Panc1 (cell line): Measurements from ENCODE around the gene MGRN1.

ENCODE experiments used
- CTCF ChIP-seq: fragments of 450-650 bp; IDR thresholded peaks from 2 replicates; pipeline ENCODE4 v1.5.1; 2017; ENCODE audit warnings: mild to moderate bottlenecking
- POLR2AphosphoS5 ChIP-seq: IDR thresholded peaks from 2 replicates; pipeline ENCODE4 v1.6.1; 2012; ENCODE audit warnings: mild to moderate bottlenecking, low read depth, low read length, moderate library complexity
- REST ChIP-seq, 2 experiments: IDR thresholded peaks; 2 replicates each; pipeline ENCODE4 v1.6.1; 2011 to 2012; ENCODE audit warnings: low read depth in 2 of 2, control low read depth in 1 of 2, low read length in 1 of 2, mild to moderate bottlenecking in 1 of 2, moderate library complexity in 1 of 2; ENCODE audit not compliant: insufficient read depth in 1 of 2
- SIN3A ChIP-seq: IDR thresholded peaks from 2 replicates; pipeline ENCODE4 v1.6.1; 2012; ENCODE audit warnings: low read depth, mild to moderate bottlenecking, low read length, moderate library complexity, borderline replicate concordance; ENCODE audit not compliant: insufficient read depth

DNA sequence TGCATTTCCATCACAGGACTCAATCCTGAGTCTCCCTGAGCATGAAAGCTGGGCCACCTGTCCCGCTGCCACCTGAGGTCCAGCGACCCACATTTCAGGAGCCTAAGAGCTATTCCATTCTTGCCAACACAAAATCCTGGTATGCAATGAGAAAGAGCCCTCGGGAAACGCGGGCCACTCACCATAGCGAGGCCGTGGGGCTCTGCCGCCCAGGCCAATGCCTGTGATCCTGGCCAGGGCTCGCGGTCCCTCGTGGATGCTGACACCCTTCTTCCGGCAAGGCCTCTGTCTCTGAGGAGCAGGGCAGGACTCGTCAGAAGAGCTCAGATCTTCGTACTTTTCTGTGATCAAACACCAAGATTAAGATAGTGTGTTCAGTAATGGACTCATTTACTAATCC, 80.3 kb downstream of the MGRN1 start:
- TF ChIP-seq POLR2AphosphoS5, result no peak
- TF ChIP-seq CTCF, result no peak
- no peak for TF ChIP-seq REST (IDR thresholded peaks at IDR 0.05; ENCODE audit: insufficient read depth in 1 of 2, low read depth in 2 of 2, low read length in 1 of 2)
- TF ChIP-seq SIN3A, result no peak
